HEK293 (cell line): ENCODE results near the gene NTSR2.

Source experiments
- HOXA7 ChIP-seq: sonication (generic); formaldehyde crosslinking; IDR thresholded peaks from 2 replicates; pipeline ENCODE4 v1.8.1; 2022; ENCODE audit warnings: missing genetic modification reagents, borderline replicate concordance
- OSR2 ChIP-seq: fragments of 450-650 bp; formaldehyde crosslinking; IDR thresholded peaks from 2 replicates; pipeline ENCODE4 v1.5.1; 2016; ENCODE audit warnings: missing biosample characterization, missing genetic modification characterization
- ZNF146 ChIP-seq: fragments of 450-650 bp; formaldehyde crosslinking; IDR thresholded peaks from 2 replicates; pipeline ENCODE4 v1.5.1; 2016; ENCODE audit warnings: missing biosample characterization, missing genetic modification characterization
- TF ChIP-seq, protein P1 (sequence below): fragments of 450-650 bp; formaldehyde crosslinking; IDR thresholded peaks from 2 replicates; pipeline ENCODE4 v1.5.1; 2016; ENCODE audit warnings: missing biosample characterization, missing genetic modification characterization

DNA sequence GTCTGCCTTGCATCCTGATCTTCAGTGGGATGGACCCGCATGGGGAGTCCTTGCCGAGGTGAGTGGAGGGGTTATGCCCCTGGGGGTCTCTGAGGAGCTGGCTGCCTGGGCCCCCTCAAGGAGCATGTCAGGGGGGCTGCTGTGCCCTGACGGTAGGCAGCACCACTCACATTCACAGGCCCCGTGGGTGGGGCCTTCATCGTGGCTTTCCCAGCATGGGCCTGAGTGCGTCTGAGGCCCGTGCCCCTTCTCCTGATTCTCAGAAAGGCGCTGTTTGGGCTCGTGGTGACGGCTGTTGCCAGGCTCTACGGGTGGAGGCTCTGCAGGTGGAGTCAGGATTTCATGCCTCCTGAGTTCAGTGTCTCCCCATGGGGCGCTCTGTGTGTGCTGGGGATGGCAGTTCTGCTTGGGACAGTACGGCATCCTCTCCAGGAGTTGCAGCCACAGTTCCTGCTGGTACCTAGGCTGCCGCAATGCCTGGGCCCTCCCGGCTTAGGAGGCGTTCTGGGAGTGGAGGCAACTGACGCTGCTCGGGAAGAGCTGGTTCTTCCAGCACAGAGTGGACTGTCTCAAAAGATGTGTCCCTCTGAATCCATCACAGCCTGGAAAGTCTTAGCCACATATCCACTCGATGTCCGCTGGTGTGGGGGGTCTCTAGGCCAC is 57.3 kb downstream of the NTSR2 start:
- no peak for TF ChIP-seq OSR2 (tag by site-specific recombination)
- TF ChIP-seq ZNF146 (tag by site-specific recombination) = no peak
- TF ChIP-seq, protein P1, sequence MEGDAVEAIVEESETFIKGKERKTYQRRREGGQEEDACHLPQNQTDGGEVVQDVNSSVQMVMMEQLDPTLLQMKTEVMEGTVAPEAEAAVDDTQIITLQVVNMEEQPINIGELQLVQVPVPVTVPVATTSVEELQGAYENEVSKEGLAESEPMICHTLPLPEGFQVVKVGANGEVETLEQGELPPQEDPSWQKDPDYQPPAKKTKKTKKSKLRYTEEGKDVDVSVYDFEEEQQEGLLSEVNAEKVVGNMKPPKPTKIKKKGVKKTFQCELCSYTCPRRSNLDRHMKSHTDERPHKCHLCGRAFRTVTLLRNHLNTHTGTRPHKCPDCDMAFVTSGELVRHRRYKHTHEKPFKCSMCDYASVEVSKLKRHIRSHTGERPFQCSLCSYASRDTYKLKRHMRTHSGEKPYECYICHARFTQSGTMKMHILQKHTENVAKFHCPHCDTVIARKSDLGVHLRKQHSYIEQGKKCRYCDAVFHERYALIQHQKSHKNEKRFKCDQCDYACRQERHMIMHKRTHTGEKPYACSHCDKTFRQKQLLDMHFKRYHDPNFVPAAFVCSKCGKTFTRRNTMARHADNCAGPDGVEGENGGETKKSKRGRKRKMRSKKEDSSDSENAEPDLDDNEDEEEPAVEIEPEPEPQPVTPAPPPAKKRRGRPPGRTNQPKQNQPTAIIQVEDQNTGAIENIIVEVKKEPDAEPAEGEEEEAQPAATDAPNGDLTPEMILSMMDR (tag by site-specific recombination) = no peak
- TF ChIP-seq HOXA7 (CRISPR knock-in tag) = no peak
